HG02798 (cell line): ENCODE data around the gene CA4.

Source experiments
- ATAC-seq: cut with Tn5 transposase; IDR thresholded peaks from one replicate; pipeline ENCODE4 v1.9.1; 2021; ENCODE audit warnings: mild to moderate bottlenecking; ENCODE audit not compliant: unreplicated experiment, poor library complexity

CA4 gene

GRCh38 chr17:60153606-60154390, 4.0 kb downstream of the CA4 start:
- no peak for ATAC-seq

DNA sequence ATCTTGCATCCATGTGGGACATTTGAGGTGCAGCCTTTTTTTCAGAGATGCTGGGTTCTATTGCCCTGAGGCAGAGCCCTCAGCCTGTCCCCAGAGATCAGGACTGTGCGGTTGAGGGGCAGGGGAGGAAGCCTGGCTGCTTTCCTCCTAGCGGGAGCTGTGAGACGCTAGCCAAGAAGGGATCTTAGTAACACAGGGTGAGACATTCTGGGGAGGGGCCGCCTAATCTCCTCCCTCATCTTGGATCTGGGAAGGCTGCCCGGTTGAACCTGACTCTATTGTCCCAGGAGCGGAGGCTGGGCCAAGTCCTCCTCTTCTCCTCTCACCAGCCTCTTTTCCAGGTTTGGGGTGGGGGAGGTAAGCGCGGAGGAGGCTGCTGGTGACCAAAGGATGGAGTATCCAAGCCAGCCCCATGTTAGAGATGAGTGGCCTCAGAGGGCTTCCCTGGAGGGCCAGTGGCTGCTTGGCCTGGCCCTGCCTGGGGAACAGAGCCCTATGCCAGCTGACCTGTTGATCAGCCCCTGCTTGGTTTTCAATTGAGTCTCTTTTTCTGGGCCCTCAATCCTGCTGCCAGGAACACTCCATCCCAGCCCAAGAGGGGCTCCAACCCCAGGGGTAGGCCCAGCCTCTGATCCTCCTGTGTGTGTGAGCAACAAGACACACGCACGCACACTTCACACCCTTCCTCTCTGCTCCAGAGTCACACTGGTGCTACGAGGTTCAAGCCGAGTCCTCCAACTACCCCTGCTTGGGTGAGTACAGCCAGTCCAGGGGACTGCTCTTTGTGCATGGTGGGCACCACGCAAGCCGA, 5.0 kb downstream of the CA4 start:
- no peak for ATAC-seq

GRCh38 chr17:60155427-60155814, 5.6 kb downstream of the CA4 start:
- no peak for ATAC-seq

DNA sequence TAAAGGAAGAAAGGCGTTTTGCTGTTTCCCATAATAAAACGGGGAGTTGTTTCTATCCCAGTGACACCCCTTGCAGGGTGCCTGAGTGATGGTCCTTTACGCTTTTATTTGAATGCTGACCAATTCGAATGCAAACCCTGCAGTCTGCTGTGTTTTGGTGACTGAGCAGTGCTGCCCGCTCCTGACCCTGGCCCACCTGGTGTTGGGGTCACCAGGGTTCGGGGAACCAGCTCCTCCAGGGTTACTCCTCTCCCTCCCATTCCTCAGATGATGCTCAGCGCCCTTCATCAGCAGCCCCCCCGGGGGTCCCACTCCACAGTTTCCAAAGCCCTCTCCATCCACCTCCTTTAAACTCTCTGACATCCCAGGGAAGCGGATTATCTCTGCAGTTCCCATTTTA, 6.0 kb downstream of the CA4 start:
- ATAC-seq, result no peak

GRCh38 chr17:60156746-60157145, 7.0 kb downstream of the CA4 start:
- ATAC-seq, result no peak

GRCh38 chr17:60157487-60158040, 7.8 kb downstream of the CA4 start:
- ATAC-seq, result no peak

DNA sequence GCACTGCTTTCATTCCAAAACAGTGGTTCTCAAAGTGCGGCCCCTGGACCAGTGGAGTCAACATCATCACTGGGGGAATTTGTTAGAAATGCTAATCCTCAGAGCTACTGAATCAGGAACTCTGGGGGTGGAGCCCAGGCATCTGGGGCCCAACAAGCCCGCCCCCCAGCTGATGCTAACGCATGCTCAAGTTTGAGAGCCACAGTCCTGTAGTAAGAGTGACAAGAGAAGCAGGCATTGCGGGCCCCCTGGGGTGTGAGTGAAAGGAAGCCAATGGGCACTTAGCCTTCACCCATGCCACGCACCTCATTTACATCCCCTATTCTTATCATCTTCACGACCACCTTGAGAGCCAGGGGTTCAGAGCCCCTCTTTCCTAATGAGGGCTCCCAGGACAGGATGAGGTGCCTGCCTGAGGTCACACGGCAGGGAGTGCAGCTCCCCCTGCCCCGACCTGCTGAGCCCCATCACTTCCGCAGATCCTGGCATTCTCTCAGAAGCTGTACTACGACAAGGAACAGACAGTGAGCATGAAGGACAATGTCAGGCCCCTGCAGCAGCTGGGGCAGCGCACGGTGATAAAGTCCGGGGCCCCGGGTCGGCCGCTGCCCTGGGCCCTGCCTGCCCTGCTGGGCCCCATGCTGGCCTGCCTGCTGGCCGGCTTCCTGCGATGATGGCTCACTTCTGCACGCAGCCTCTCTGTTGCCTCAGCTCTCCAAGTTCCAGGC, 9.1 kb downstream of the CA4 start:
- no peak for ATAC-seq

DNA sequence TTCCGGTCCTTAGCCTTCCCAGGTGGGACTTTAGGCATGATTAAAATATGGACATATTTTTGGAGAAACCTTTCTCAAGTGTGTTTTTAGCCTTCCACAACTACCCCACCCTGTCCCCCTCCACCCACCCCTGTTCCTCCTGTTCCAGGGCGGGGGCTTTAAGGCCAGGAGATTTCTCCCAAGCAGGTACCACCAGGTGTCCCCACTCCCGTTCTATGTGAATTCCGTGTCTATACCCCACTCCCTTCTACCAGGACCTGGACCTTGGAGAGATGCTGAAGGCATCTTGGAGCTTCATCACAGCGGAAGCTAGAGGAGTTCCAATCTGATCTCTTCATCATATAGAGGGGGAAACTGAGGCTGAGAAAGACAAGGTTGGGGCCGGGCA, 9.7 kb downstream of the CA4 start:
- ATAC-seq, result no peak

DNA sequence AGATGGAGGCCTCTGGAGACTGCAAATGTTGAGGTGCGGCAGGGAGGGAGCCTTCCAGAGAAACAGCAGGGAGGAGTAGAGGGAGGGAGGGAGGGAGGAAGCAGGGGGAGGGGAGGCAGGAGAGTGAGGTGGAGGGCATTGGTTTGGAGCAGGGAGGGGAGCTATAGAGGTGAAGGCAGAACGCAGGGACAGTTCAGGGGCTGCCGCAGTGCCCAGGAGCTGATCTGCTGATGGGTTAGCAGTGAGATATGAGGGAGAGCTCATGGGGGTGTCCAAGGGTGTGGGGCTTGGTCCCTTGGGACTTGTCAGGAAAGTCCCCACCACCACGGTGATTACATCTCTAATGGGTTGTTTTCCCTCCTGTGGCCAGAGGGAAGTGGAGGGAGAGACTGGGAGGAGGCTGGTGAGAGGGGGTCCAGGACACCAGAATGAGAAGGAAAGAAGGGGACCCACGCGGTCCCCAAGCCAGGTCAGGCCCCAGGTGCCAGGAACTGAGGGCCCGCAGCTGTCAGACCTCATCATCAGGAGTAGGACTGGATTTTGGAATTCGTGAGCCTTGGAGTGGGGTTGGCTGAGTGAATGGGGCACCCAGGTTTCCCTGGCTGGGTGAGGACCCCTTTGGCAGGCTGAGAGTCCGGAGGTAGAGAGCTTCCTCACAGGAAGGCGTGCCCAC, 11.2 kb downstream of the CA4 start:
- ATAC-seq, result no peak

- ATAC-seq, result no peak
Measured at GRCh38 chr17:60161598-60162330, 12.0 kb downstream of the CA4 start.

DNA sequence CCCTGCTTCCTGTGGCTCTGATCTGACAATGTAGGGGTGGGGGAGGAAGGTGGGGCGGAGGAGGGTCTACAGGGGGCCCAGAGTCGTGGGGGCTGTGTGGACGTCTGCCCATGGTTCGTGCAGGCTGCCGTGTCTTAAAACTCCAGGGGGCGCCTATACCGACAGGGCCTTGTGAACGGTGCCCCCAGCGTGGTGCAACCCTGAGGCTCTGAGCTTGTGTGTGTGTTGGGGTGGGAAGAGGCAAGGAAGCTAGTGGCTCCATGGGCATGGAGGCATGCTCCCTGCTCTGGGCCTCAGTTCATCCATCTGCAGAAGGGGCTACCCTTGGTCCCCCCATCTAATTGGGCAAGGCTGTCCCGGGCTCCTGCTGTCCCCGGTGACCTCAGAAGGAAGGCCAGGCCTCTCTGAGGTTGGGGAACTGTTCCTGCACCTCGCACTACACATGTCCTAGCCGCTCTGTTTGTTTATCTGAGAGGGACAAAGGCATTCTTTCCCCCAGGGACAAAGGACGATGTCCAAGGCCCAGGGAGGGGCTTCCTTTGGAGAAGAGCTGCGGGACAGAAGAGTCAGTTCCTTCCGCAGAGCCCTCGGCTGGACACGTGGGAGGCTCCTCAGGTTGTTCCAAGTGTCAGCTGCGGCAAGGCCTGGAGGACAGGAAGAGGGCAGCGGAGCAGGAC, 13.5 kb downstream of the CA4 start:
- no peak for ATAC-seq

GRCh38 chr17:60164164-60164563, 14.4 kb downstream of the CA4 start:
- ATAC-seq, result no peak

GRCh38 chr17:60164697-60165096, 14.9 kb downstream of the CA4 start:
- ATAC-seq, result no peak

DNA sequence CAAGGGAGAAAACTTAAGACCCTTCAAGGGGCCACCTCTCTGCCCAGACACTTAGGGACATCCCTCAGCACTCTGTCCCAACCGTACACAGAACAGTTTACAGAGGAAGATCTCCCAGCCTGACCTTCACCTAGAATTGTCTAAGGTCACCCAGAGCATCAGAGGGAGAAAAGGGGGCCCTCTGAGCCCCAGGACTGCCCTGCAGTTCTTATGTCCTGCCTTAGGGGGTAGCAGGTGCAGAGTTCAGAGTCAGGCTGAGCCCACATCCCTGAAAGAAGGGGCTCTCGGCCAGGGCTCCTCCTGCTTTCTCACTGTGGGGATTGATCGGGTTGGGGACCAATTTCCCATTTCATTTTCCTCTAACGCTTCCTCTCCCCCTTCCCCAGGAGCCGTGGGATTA, 15.4 kb downstream of the CA4 start:
- ATAC-seq, result no peak

- ATAC-seq, result no peak
Measured at GRCh38 chr17:60165971-60166370, 16.2 kb downstream of the CA4 start.

GRCh38 chr17:60167065-60167741, 17.4 kb downstream of the CA4 start:
- ATAC-seq, result no peak

DNA sequence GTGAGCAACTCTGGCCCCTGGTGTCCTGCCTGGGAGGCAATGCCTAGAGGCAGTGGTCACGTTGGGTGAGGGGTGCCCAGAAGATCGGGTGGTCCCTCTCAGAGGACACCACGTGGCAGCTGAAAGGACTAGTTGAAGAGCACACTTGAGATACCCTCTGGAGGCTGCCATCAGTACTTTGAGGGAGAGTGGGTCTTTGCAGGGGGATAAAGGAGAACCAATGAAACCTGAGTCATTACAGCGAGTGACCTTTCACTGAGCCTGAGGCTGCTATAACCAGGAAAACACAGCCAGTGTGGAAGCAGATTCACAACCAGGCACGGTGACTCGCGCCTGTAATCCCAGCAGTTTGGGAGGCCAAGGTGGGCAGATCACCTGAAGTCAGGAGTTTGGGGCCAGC, 18.9 kb downstream of the CA4 start:
- ATAC-seq, result no peak
